Esophagus squamous epithelium (tissue), 4 donors: Measurements from ENCODE around the gene CLIC6.

Source experiments
- CTCF ChIP-seq, 6 experiments: fragments of 450-650 bp in 4 of 6; fragments of 200-600 bp in 2 of 6; sonication (generic) in 2 of 6; IDR thresholded peaks; one replicate each; pipeline ENCODE4 v1.5.1; 2016 to 2019; ENCODE audit warnings: antibody characterized with exemption in 6 of 6, mild to moderate bottlenecking in 4 of 6, moderate library complexity in 4 of 6
- POLR2A ChIP-seq, 4 donors: fragments of 450-650 bp; IDR thresholded peaks; one replicate each; pipeline ENCODE4 v1.6.1; 2017; ENCODE audit warnings: antibody characterized with exemption in 4 of 4, mild to moderate bottlenecking in 4 of 4, moderate library complexity in 3 of 4

DNA sequence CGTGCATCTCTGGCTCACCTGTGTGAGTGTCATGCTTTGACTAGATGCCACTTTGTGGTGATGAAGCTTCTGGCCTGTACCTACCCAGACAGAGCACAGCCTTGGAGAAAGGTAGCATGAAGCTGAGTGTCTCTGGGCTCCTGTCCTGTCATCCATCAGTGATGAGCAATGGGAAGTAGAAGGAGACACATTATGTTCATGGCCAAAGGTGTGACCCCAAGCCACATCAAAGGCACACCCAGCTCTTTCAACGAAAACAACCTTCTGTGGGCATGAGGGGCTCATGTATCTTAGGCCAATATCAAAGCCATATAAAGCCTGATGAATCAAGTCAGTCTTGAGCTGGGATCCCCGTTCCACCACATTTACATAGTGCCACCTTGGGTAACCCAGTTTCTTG is 1.0 kb upstream of the CLIC6 start:
- TF ChIP-seq CTCF (IDR thresholded peaks at IDR 0.05): no peak
- no peak for TF ChIP-seq POLR2A (IDR thresholded peaks at IDR 0.05)
